ENCODE data around the gene GAMT.

Gene GAMT

GRCh38 chr19:1396768-1397679, 4.3 kb downstream of the GAMT start:
- no peak overlapping the region for H3K9ac ChIP-seq (ENCODE audit: low read depth, low read length, poor library complexity, severe bottlenecking)

DNA sequence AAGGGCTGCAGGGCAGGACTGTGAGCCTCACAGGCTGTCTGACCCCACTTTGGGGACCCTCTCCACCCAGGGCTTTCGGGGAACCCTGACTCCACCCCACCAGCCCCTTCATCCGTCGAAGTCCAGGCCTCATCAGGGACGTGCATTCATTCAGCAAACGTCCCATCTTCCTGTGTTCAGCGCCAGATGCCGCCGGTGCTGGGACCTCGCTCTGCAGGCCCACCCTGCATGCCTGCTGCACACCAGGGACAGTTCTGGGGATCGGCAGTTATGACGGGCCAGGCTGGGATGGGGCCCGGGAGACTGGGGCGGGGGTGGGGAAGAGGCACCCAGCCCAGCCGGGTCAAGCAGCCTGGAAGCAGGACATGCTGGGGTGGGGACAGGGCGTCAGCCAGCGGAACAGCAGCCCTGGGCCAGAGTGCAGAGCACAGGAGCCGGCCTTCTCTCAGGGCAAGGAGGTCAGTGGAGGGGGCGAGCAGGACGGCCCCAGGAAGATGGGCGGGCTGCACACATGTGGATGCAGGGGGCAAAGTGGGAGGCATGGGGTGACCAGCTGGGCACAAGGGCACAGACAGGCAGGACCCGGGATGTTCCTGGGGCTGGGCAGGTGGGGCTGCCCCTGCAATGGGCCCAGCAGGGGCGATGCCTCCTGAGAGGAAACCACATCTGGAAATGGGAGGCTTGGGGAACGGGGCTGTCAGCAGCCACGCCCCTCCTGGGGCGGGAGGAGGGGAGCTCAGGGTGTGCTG, 5.1 kb downstream of the GAMT start:
- Histone ChIP-seq H3K79me2 (ENCODE audit: insufficient read depth, low read length) (peaks cover 16% of the 10 kb centered on the region), H3K36me3 (ENCODE audit: insufficient read depth, low read length) (peaks cover 3% of the 10 kb centered on the region; the same call in 1 of the 2 replicates), H3K4me2 (ENCODE audit: low read depth, low read length, poor library complexity, severe bottlenecking) (no peak overlapping the region), H3F3A (ENCODE audit: low read depth) (no peaks in the 10 kb centered on the region), H4K20me1 (ENCODE audit: insufficient read depth, low read length, poor library complexity, severe bottlenecking) (peaks cover 9% of the 10 kb centered on the region), H3K4me3 (ENCODE audit: low read length, poor library complexity, severe bottlenecking) (no peak overlapping the region), H3K9ac (ENCODE audit: low read depth, low read length, poor library complexity, severe bottlenecking) (no peak overlapping the region), H3K27me3 (ENCODE audit: insufficient read depth, low read length, poor library complexity, severe bottlenecking) (no peaks in the 10 kb centered on the region), H3K9me3 (ENCODE audit: insufficient read depth, low read depth, low read length) (no peaks in the 10 kb centered on the region), H3K4me1 (ENCODE audit: insufficient read depth, low read length, poor library complexity, severe bottlenecking) (peaks cover 10% of the 10 kb centered on the region), H3K9me2 (replicated peaks; ENCODE audit: low read depth, low read length) (no peaks in the 10 kb centered on the region), H2AFZ (ENCODE audit: low read length) (no peak overlapping the region)
- no peak for TF ChIP-seq EZH2phosphoT487 (IDR thresholded peaks at IDR 0.05; ENCODE audit: borderline replicate concordance)
- no peak for TF ChIP-seq CTCF (conservative IDR thresholded peaks at IDR 0.05; ENCODE audit: low read length)

More at GRCh38 chr19:1396768-1397679, 4.3 kb downstream of the GAMT start:
- Histone ChIP-seq H3K4me1 (ENCODE audit: insufficient read depth, low read length, poor library complexity, severe bottlenecking) (peaks cover 13% of the 10 kb centered on the region), H3K9me2 (replicated peaks; ENCODE audit: low read depth, low read length) (no peaks in the 10 kb centered on the region), H3K4me2 (ENCODE audit: low read depth, low read length, poor library complexity, severe bottlenecking) (no peak overlapping the region), H3K4me3 (ENCODE audit: low read length, poor library complexity, severe bottlenecking) (no peak overlapping the region), H4K20me1 (ENCODE audit: insufficient read depth, low read length, poor library complexity, severe bottlenecking) (peaks cover 9% of the 10 kb centered on the region), H3K36me3 (ENCODE audit: insufficient read depth, low read length) (peaks cover 3% of the 10 kb centered on the region; the same call in 1 of the 2 replicates), H3K79me2 (ENCODE audit: insufficient read depth, low read length) (peaks cover 16% of the 10 kb centered on the region), H3K27me3 (ENCODE audit: insufficient read depth, low read length, poor library complexity, severe bottlenecking) (no peaks in the 10 kb centered on the region), H3F3A (ENCODE audit: low read depth) (no peaks in the 10 kb centered on the region), H2AFZ (ENCODE audit: low read length) (no peak overlapping the region), H3K9me3 (ENCODE audit: insufficient read depth, low read depth, low read length) (no peaks in the 10 kb centered on the region)
- TF ChIP-seq EZH2phosphoT487 (IDR thresholded peaks at IDR 0.05; ENCODE audit: borderline replicate concordance) (no peak), CTCF (conservative IDR thresholded peaks at IDR 0.05; ENCODE audit: low read length) (no peak)

DNA sequence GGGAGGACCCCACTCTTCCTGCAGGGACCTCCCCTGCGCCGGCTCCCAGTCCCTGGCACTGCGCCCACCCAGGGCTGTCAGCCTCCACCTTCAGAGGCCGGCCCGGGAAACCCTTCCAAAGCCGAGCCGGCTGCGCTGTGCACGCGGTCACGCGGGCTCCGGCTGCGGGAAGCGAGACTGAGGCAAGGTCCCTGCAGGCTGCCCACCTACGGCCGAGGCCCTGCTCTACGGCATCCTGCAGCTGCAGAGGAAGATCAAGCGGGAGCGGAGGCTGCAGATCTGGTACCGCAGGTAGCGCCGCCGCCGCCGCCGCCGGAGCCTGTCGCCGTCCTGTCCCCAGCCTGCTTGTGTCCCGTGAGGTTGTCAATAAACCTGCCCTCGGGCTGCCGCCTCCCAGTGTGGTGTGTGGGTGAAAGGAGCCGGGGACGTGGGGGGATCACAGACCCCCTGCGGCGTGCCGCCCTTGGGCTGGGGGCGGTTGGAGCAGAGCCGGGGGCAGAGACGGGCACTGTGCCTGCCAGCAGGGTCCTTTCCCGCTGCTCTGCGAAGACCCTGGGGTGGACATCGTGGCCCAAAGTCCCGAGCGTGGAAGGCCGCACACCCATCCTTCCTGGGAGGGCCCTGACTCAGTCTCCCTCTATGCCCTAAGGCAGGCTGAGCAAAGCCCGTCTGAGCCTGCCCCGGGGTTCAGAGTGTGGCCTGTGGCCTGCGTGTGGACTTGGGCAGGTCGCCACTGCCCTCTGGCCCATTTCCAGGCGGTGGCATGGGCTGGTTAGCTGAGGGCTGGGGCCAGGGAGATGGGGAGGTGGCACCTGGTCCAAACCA, 5.9 kb downstream of the GAMT start:
- no peaks in the 10 kb centered on the region for H3K9me2 ChIP-seq (replicated peaks; ENCODE audit: low read depth, low read length)
- H3K79me2 ChIP-seq (ENCODE audit: insufficient read depth, low read length): peaks cover 9% of the 10 kb centered on the region; the same call in 1 of the 2 replicates
- H3F3A ChIP-seq (ENCODE audit: low read depth): no peaks in the 10 kb centered on the region
- TF ChIP-seq EZH2phosphoT487 (IDR thresholded peaks at IDR 0.05; ENCODE audit: borderline replicate concordance) (no peak), CTCF (conservative IDR thresholded peaks at IDR 0.05; ENCODE audit: low read length) (no peak)
- no peaks in the 10 kb centered on the region for H3K27me3 ChIP-seq (ENCODE audit: insufficient read depth, low read length, poor library complexity, severe bottlenecking)
- no peak overlapping the region for H2AFZ ChIP-seq (ENCODE audit: low read length)
- H3K36me3 ChIP-seq (ENCODE audit: insufficient read depth, low read length): peaks cover 3% of the 10 kb centered on the region; the same call in 1 of the 2 replicates
- no peaks in the 10 kb centered on the region for H3K9me3 ChIP-seq (ENCODE audit: insufficient read depth, low read depth, low read length)
- no peak overlapping the region for H3K9ac ChIP-seq (ENCODE audit: low read depth, low read length, poor library complexity, severe bottlenecking)
- no peak overlapping the region for H3K4me2 ChIP-seq (ENCODE audit: low read depth, low read length, poor library complexity, severe bottlenecking)
- peaks cover 6% of the 10 kb centered on the region for H4K20me1 ChIP-seq (ENCODE audit: insufficient read depth, low read length, poor library complexity, severe bottlenecking)
- peaks cover 3% of the 10 kb centered on the region for H3K4me1 ChIP-seq (ENCODE audit: insufficient read depth, low read length, poor library complexity, severe bottlenecking)
- H3K4me3 ChIP-seq (ENCODE audit: low read length, poor library complexity, severe bottlenecking): no peak overlapping the region
